HCT116 (cell line): ENCODE data around the gene CBL. TPM values are rescaled to one million over a fixed set of nuclear protein-coding genes. Genes with fewer than 3 reads are reported as not detected.

Experiments used
- ATAC-seq: fragments of 200-7000 bp; cut with Tn5 transposase; 2 replicates; pipeline ENCODE4 v1.9.1; 2020; ENCODE audit warnings: mild to moderate bottlenecking, moderate library complexity
- BruUV-seq: library from RNA; stranded (reverse); fragments of 400-500 nt; replicated peaks from 2 replicates; lab custom pipeline; 2021; lab: Mats Ljungman, UMichigan
- CTCF ChIA-PET: fragments of 300-600 bp; sonication (Branson Sonifier 250); formaldehyde crosslinking; loops from one replicate; lab custom pipeline; 2021; ENCODE audit warnings: antibody characterized with exemption; lab: Charles Lee
- POLR2A ChIA-PET: fragments of 300-600, 350-600 bp; sonication (Branson Sonifier 250); formaldehyde crosslinking; loops from one replicate; lab custom pipeline; 2021; ENCODE audit warnings: antibody characterized with exemption; lab: Charles Lee
- RAD21 ChIA-PET, 2 experiments: fragments of 300-600 bp; sonication (Branson Sonifier 250); formaldehyde crosslinking; loops; one replicate each; lab custom pipeline; 2023; ENCODE audit warnings: low total read pairs in 2 of 2; ENCODE audit not compliant: uncharacterized antibody in 2 of 2, unreplicated experiment in 2 of 2, low non-redundant PET in 1 of 2; lab: Charles Lee
- DNase-seq: peaks from one replicate; pipeline ENCODE4 v3.0.0-alpha.2; 2010; ENCODE audit warnings: low read depth, low spot score
- H2AFZ ChIP-seq: fragments of 200-600 bp; shearing (Covaris generic), sonication (generic); 2 replicates; pipeline ENCODE4 v1.6.1; 2017; ENCODE audit warnings: low read depth, mixed run types, mixed read lengths, antibody characterized with exemption, low read length; ENCODE audit not compliant: poor library complexity, severe bottlenecking
- H3K27ac ChIP-seq: 2 replicates; pipeline ENCODE4 v1.5.1; 2012; ENCODE audit warnings: low read depth, low read length
- H3K27me3 ChIP-seq: fragments of 200-600 bp; sonication (generic); 2 replicates; pipeline ENCODE4 v1.6.1; 2016; ENCODE audit warnings: mixed run types, low read length, mixed read lengths; ENCODE audit not compliant: insufficient read depth
- H3K36me3 ChIP-seq, 2 experiments: fragments of 200-500 bp in 1 of 2; fragments of 200-600 bp in 1 of 2; sonication (Bioruptor generic) in 1 of 2; sonication (generic) in 1 of 2; 2 replicates each; pipeline versions ENCODE4 v1.5.1 to v1.6.1; 2014 to 2016; ENCODE audit warnings: low read length in 2 of 2, inconsistent platforms in 1 of 2, mixed read lengths in 1 of 2, mixed run types in 1 of 2; ENCODE audit not compliant: insufficient read depth in 2 of 2, control insufficient read depth in 1 of 2
- H3K4me1 ChIP-seq, 2 experiments: fragments of 200-600 bp in 1 of 2; sonication (generic) in 1 of 2; 2 replicates each; pipeline versions ENCODE4 v1.5.1 to v1.6.1; 2012 to 2017; ENCODE audit warnings: low read length in 2 of 2, inconsistent platforms in 1 of 2, mild to moderate bottlenecking in 1 of 2, mixed read lengths in 1 of 2, mixed run types in 1 of 2, moderate library complexity in 1 of 2; ENCODE audit not compliant: insufficient read depth in 2 of 2, control insufficient read depth in 1 of 2
- H3K4me2 ChIP-seq: fragments of 200-600 bp; sonication (generic); 2 replicates; pipeline ENCODE4 v1.6.1; 2017; ENCODE audit warnings: mixed run types, low read length, mixed read lengths
- H3K4me3 ChIP-seq, 2 experiments: fragments of 200-600 bp in 1 of 2; sonication (generic) in 1 of 2; replicated peaks in 1 of 2; 2 replicates each; pipeline ENCODE4 v1.5.1; 2011 to 2016; ENCODE audit warnings: low read length in 2 of 2, control low read depth in 1 of 2, low read depth in 1 of 2, mild to moderate bottlenecking in 1 of 2, mixed read lengths in 1 of 2, mixed run types in 1 of 2
- H3K79me2 ChIP-seq: fragments of 200-600 bp; sonication (generic); 2 replicates; pipeline ENCODE4 v1.6.1; 2017; ENCODE audit warnings: mild to moderate bottlenecking, mixed run types, low read length, moderate library complexity, mixed read lengths; ENCODE audit not compliant: insufficient read depth
- H3K9ac ChIP-seq: fragments of 200-600 bp; sonication (generic); 2 replicates; pipeline ENCODE4 v1.6.1; 2016; ENCODE audit warnings: low read length, mixed read lengths
- H3K9me2 ChIP-seq: fragments of 200-600 bp; sonication (generic), shearing (Covaris generic); 2 replicates; pipeline ENCODE4 v1.6.1; 2017; ENCODE audit warnings: mixed run types, mild to moderate bottlenecking, moderate library complexity; ENCODE audit not compliant: insufficient read depth
- H3K9me3 ChIP-seq, 2 experiments: fragments of 200-500 bp in 1 of 2; fragments of 200-600 bp in 1 of 2; sonication (Bioruptor generic) in 1 of 2; sonication (generic) in 1 of 2; 2 replicates each; pipeline ENCODE4 v1.6.1; 2014 to 2017; ENCODE audit warnings: low read length in 2 of 2, mixed read lengths in 2 of 2, inconsistent platforms in 1 of 2, low read depth in 1 of 2, mild to moderate bottlenecking in 1 of 2, mixed run types in 1 of 2, moderate library complexity in 1 of 2; ENCODE audit not compliant: control insufficient read depth in 1 of 2, insufficient read depth in 1 of 2
- H4K20me1 ChIP-seq: fragments of 200-600 bp; sonication (generic), shearing (Covaris generic); 2 replicates; pipeline ENCODE4 v1.6.1; 2017; ENCODE audit warnings: mixed run types, mild to moderate bottlenecking, moderate library complexity; ENCODE audit not compliant: insufficient read depth
- ATF3 ChIP-seq: IDR thresholded peaks from 2 replicates; pipeline ENCODE4 v1.6.1; 2012
- CBX3 ChIP-seq: IDR thresholded peaks from 2 replicates; pipeline ENCODE4 v1.6.1; 2012; ENCODE audit warnings: low read depth
- CEBPB ChIP-seq: IDR thresholded peaks from 2 replicates; pipeline ENCODE4 v1.6.1; 2012; ENCODE audit warnings: low read depth
- CTCF ChIP-seq, 3 experiments: fragments of 200-600 bp in 1 of 3; sonication (generic) in 1 of 3; IDR thresholded peaks in 2 of 3; conservative IDR thresholded peaks in 1 of 3; 2 replicates each; pipeline ENCODE4 v1.5.1; 2012 to 2017; ENCODE audit warnings: low read depth in 2 of 3, low read length in 2 of 3, antibody characterized with exemption in 1 of 3, borderline replicate concordance in 1 of 3, control low read depth in 1 of 3, mild to moderate bottlenecking in 1 of 3, mixed read lengths in 1 of 3, mixed run types in 1 of 3, moderate library complexity in 1 of 3; ENCODE audit not compliant: insufficient read depth in 1 of 3
- EGR1 ChIP-seq: IDR thresholded peaks from 2 replicates; pipeline ENCODE4 v1.6.1; 2012; ENCODE audit warnings: low read depth
- ELF1 ChIP-seq: IDR thresholded peaks from 2 replicates; pipeline ENCODE4 v1.6.1; 2012; ENCODE audit warnings: low read depth, borderline replicate concordance
- FOSL1 ChIP-seq: IDR thresholded peaks from 2 replicates; pipeline ENCODE4 v1.6.1; 2012; ENCODE audit warnings: low read depth
- MAX ChIP-seq: IDR thresholded peaks from 2 replicates; pipeline ENCODE4 v1.6.1; 2012
- POLR2AphosphoS5 ChIP-seq: IDR thresholded peaks from 2 replicates; pipeline ENCODE4 v1.6.1; 2011; ENCODE audit warnings: mild to moderate bottlenecking, low read depth, low read length, moderate library complexity
- RAD21 ChIP-seq: IDR thresholded peaks from 2 replicates; pipeline ENCODE4 v1.6.1; 2012; ENCODE audit warnings: low read depth, mild to moderate bottlenecking
- SIN3A ChIP-seq: IDR thresholded peaks from 2 replicates; pipeline ENCODE4 v1.6.1; 2012; ENCODE audit warnings: low read depth
- SP1 ChIP-seq: IDR thresholded peaks from 2 replicates; pipeline ENCODE4 v1.6.1; 2012; ENCODE audit warnings: low read depth
- SRF ChIP-seq: IDR thresholded peaks from 2 replicates; pipeline ENCODE4 v1.6.1; 2012; ENCODE audit warnings: low read depth
- TCF7L2 ChIP-seq: IDR thresholded peaks from 2 replicates; pipeline ENCODE4 v1.7.0; 2011; ENCODE audit warnings: borderline replicate concordance, inconsistent platforms; ENCODE audit not compliant: insufficient read depth, insufficient read length; ENCODE audit errors: extremely low read depth
- ZFX ChIP-seq: fragments of 450-650 bp; IDR thresholded peaks from 2 replicates; pipeline ENCODE4 v1.6.1; 2017
- ZNF274 ChIP-seq: fragments of 200-500 bp; sonication (Bioruptor generic); IDR thresholded peaks from 2 replicates; pipeline ENCODE4 v1.6.1; 2014; ENCODE audit warnings: mild to moderate bottlenecking, low read depth, low read length, inconsistent platforms
- intact Hi-C: fragments of 100-400 bp; cut with micrococcal nuclease; formaldehyde crosslinking; loops from 2 replicates; pipeline ENCODE4 v1.10.0; 2022
- total RNA-seq: library from RNA; stranded (reverse); gene quantifications from one replicate; pipeline ENCODE4 v1.2.1, GENCODE V29; 2021; ENCODE audit not compliant: unreplicated experiment

The CBL gene
- total RNA-seq, 1 experiment from 2014 or later, result 31.1 TPM

GRCh38 chr11:119258180-119258579 lies 52.0 kb downstream of the CBL start:
- TF ChIP-seq FOSL1, result no peak
- TF ChIP-seq RAD21, result no peak
- no peak for TF ChIP-seq CTCF (IDR thresholded peaks at IDR 0.05 in 2 of 3, conservative IDR thresholded peaks at IDR 0.05 in 1 of 3; ENCODE audit: borderline replicate concordance in 1 of 3, insufficient read depth in 1 of 3, low read depth in 2 of 3, low read length in 2 of 3)
- no peak for TF ChIP-seq CBX3
- TF ChIP-seq ELF1, result no peak
- no peak for TF ChIP-seq MAX
- TF ChIP-seq POLR2AphosphoS5, result no peak
- no peak for TF ChIP-seq SRF
- TF ChIP-seq, all 23 proteins: peak for 0
- no peak overlapping the region for H3K4me2 ChIP-seq
- no peaks in the 10 kb centered on the region for H4K20me1 ChIP-seq
- intact Hi-C loops, result no loop called here
- BruUV-seq, result no TSS peak
- POLR2A ChIA-PET, result no interaction called here
- H3K27me3 ChIP-seq, result no peaks in the 10 kb centered on the region
- no peak overlapping the region for H3K9ac ChIP-seq
- no peak overlapping the region for H3K27ac ChIP-seq
- H3K4me1 ChIP-seq, result no peaks in the 10 kb centered on the region
- peaks cover 39% of the 10 kb centered on the region for H3K79me2 ChIP-seq
- CTCF ChIA-PET, result no interaction called here
- H3K36me3 ChIP-seq, result no peaks in the 10 kb centered on the region
- no peak overlapping the region for H2AFZ ChIP-seq
- no peaks in the 10 kb centered on the region for H3K9me2 ChIP-seq
- RAD21 ChIA-PET, result no interaction called here
- ATAC-seq (no peak), DNase-seq (no peak)
- H3K4me3 ChIP-seq, result no peak overlapping the region
- no peaks in the 10 kb centered on the region for H3K9me3 ChIP-seq

GRCh38 chr11:119258983-119259382 lies 52.8 kb downstream of the CBL start:
- ATAC-seq (no peak), DNase-seq (no peak)
- no peaks in the 10 kb centered on the region for H3K9me2 ChIP-seq
- no peaks in the 10 kb centered on the region for H4K20me1 ChIP-seq
- ChIA-PET CTCF (no interaction called here), POLR2A (no interaction called here), RAD21 (no interaction called here)
- BruUV-seq, result no TSS peak
- no peaks in the 10 kb centered on the region for H3K4me1 ChIP-seq
- H2AFZ ChIP-seq, result no peak overlapping the region
- H3K27me3 ChIP-seq, result no peaks in the 10 kb centered on the region
- no peak overlapping the region for H3K27ac ChIP-seq
- peaks cover 43% of the 10 kb centered on the region for H3K79me2 ChIP-seq
- no peak overlapping the region for H3K4me2 ChIP-seq
- H3K9me3 ChIP-seq, result no peaks in the 10 kb centered on the region
- no peak overlapping the region for H3K4me3 ChIP-seq
- no peak overlapping the region for H3K9ac ChIP-seq
- H3K36me3 ChIP-seq, result no peaks in the 10 kb centered on the region
- intact Hi-C loops, result no loop called here
- TF ChIP-seq SIN3A, result no peak
- no peak for TF ChIP-seq ZFX
- no peak for TF ChIP-seq ATF3
- no peak for TF ChIP-seq ZNF274
- no peak for TF ChIP-seq CEBPB
- no peak for TF ChIP-seq CTCF (IDR thresholded peaks at IDR 0.05 in 2 of 3, conservative IDR thresholded peaks at IDR 0.05 in 1 of 3; ENCODE audit: borderline replicate concordance in 1 of 3, insufficient read depth in 1 of 3, low read depth in 2 of 3, low read length in 2 of 3)
- no peak for TF ChIP-seq SP1
- no peak for TF ChIP-seq TCF7L2
- no peak for TF ChIP-seq EGR1
- no peak for TF ChIP-seq CBX3
